ENCODE data around the gene PDGFC. TPM values are rescaled to one million over a fixed set of nuclear protein-coding genes. Genes with fewer than 3 reads are reported as not detected.
A peak's percentile ranks its signal among the peaks of the same experiment; 100 is the strongest.

PDGFC gene
- total and polyA plus RNA-seq, 2 of the 13 experiments (the other 11 are each of a cell fraction or from before 2014, with no cell fraction given), result 4.6 to 9.1 TPM

GRCh38 chr4:156948133-156948532 is 23.5 kb downstream of the PDGFC start (continued):
- TF ChIP-seq ZNF362 (CRISPR knock-in tag; IDR thresholded peaks at IDR 0.05; ENCODE audit: borderline replicate concordance) (no peak), ZFX (CRISPR knock-in tag; IDR thresholded peaks at IDR 0.05; ENCODE audit: low read depth) (no peak), TCF12 (IDR thresholded peaks at IDR 0.05) (no peak), TCF12 (CRISPR knock-in tag; IDR thresholded peaks at IDR 0.05) (no peak), ZNF432 (CRISPR knock-in tag; IDR thresholded peaks at IDR 0.05; ENCODE audit: borderline replicate concordance) (no peak), ISX (CRISPR knock-in tag; conservative IDR thresholded peaks at IDR 0.05) (no peak), ZFP62 (CRISPR knock-in tag; IDR thresholded peaks at IDR 0.05) (no peak), ZNF720 (CRISPR knock-in tag; IDR thresholded peaks at IDR 0.05) (no peak), ZNF451 (CRISPR knock-in tag; IDR thresholded peaks at IDR 0.05) (no peak), ELF3 (CRISPR knock-in tag; IDR thresholded peaks at IDR 0.05) (no peak)

GRCh38 chr4:156946516-156947424 is 24.8 kb downstream of the PDGFC start:
- CTCF ChIA-PET (ENCODE audit: low intra/inter-chr PET ratio, low total read pairs), result no interaction called here
- no peak overlapping the region for H3K9ac ChIP-seq (ENCODE audit: insufficient read depth, low read depth, low read length)
- intact Hi-C loops (cut with micrococcal nuclease; ENCODE audit: unreplicated experiment), result loop anchor here (5.0 kb wide), 1 partner anchor 179 kb away; no protein-coding TSS in a partner anchor

More at GRCh38 chr4:156946516-156947424, 24.8 kb downstream of the PDGFC start:
- no peaks in the 10 kb centered on the region for H3K9me3 ChIP-seq (ENCODE audit: low read length)
- no peak overlapping the region for H2AFZ ChIP-seq (ENCODE audit: low read length)
- H4K20me1 ChIP-seq (ENCODE audit: insufficient read depth, low read length), result no peaks in the 10 kb centered on the region
- TF ChIP-seq HIC2 (CRISPR knock-in tag; IDR thresholded peaks at IDR 0.05; ENCODE audit: low read depth) (no peak), TARDBP (CRISPR knock-in tag; IDR thresholded peaks at IDR 0.05) (no peak), ZNF543 (CRISPR knock-in tag; IDR thresholded peaks at IDR 0.05) (no peak), KLF15 (CRISPR knock-in tag; IDR thresholded peaks at IDR 0.05; ENCODE audit: borderline replicate concordance) (no peak)
- no TSS peak for BruUV-seq (replicated peaks)
- H3K36me3 ChIP-seq (replicated peaks in 1 of 2; ENCODE audit: control insufficient read depth in 1 of 2, insufficient read depth in 2 of 2, low read length in 2 of 2), result no peaks in the 10 kb centered on the region
- no peaks in the 10 kb centered on the region for H3K27me3 ChIP-seq (ENCODE audit: control insufficient read depth in 1 of 2, insufficient read depth in 2 of 2, low read length in 2 of 2)
- H3K27ac ChIP-seq (ENCODE audit: extremely low read length, insufficient read depth, low read length), result no peak overlapping the region
- peaks cover 3% of the 10 kb centered on the region for H3K79me2 ChIP-seq (ENCODE audit: insufficient read depth, low read length)
- no peak for FAIRE-seq
- H3K4me2 ChIP-seq (ENCODE audit: low read depth, low read length), result no peak overlapping the region
- in situ Hi-C loops (cut with HindIII; ENCODE audit: extremely low pct_ligation_motif_present, low pct_unique_long_range_greater_than_20kb), result no loop called here
- WGBS (ENCODE audit: low lambda C conversion rate), result 59% methylated on average over 5 of the region's 5 CpGs
- POLR2A ChIA-PET, result interaction anchor here (1.8 kb wide), 1 partner anchor 24 kb away, joined by 4 read pairs; no protein-coding TSS in a partner anchor
- H3K4me1 ChIP-seq (ENCODE audit: insufficient read depth, low read length), result peaks cover 65% of the 10 kb centered on the region
- peak; percentile 56; the same call in 2 of the 3 replicates for ATAC-seq
- DNase-seq (ENCODE audit: low spot score), result no peak
- H3K4me3 ChIP-seq (replicated peaks in 1 of 3; ENCODE audit: insufficient read depth in 1 of 3, low read depth in 2 of 3, low read length in 3 of 3), result no peak overlapping the region

All from HepG2 (cell line).